Measurements from ENCODE around the gene MARVELD1.

Gene MARVELD1

GRCh38 chr10:97738616-97739015 is 25.1 kb downstream of the MARVELD1 start:
- Histone ChIP-seq H3K4me3 (ENCODE audit: low read depth, low read length, poor library complexity, severe bottlenecking) (peak overlapping the region; percentile 98), H3K9me3 (ENCODE audit: low read length) (no peaks in the 10 kb centered on the region), H3K9me2 (ENCODE audit: low read depth, low read length) (no peaks in the 10 kb centered on the region), H3K36me3 (ENCODE audit: insufficient read depth, low read length) (peaks cover 20% of the 10 kb centered on the region), H4K20me1 (ENCODE audit: insufficient read depth, low read length) (no peaks in the 10 kb centered on the region), H2AFZ (ENCODE audit: low read length) (no peak overlapping the region), H3K27ac (ENCODE audit: low read depth, low read length, poor library complexity, severe bottlenecking) (no peak overlapping the region), H3K9ac (ENCODE audit: low read length) (no peak overlapping the region), H3K27me3 (ENCODE audit: insufficient read depth, low read length) (no peaks in the 10 kb centered on the region), H3F3A (ENCODE audit: insufficient read depth, low read length) (no peaks in the 10 kb centered on the region), H3K4me1 (ENCODE audit: insufficient read depth, low read length, severe bottlenecking) (peaks cover 19% of the 10 kb centered on the region), H3K79me2 (ENCODE audit: insufficient read depth, low read length) (peaks cover 8% of the 10 kb centered on the region; the same call in 1 of the 2 replicates), H3K4me2 (ENCODE audit: low read length) (no peak overlapping the region)
- TF ChIP-seq CTCF (IDR thresholded peaks at IDR 0.05; ENCODE audit: low read length) (no peak), EZH2 (IDR thresholded peaks at IDR 0.05; ENCODE audit: borderline replicate concordance, low read length) (no peak)

GRCh38 chr10:97740613-97741012 is 27.1 kb downstream of the MARVELD1 start:
- H3K27me3 ChIP-seq (ENCODE audit: insufficient read depth, low read length) = no peaks in the 10 kb centered on the region
- no peak overlapping the region for H3K27ac ChIP-seq (ENCODE audit: low read depth, low read length, poor library complexity, severe bottlenecking)
- H3K36me3 ChIP-seq (ENCODE audit: insufficient read depth, low read length) = peaks cover 24% of the 10 kb centered on the region
- no peaks in the 10 kb centered on the region for H3F3A ChIP-seq (ENCODE audit: insufficient read depth, low read length)
- H3K9ac ChIP-seq (ENCODE audit: low read length) = no peak overlapping the region
- no peak overlapping the region for H3K4me2 ChIP-seq (ENCODE audit: low read length)
- TF ChIP-seq EZH2 (IDR thresholded peaks at IDR 0.05; ENCODE audit: borderline replicate concordance, low read length) (no peak), CTCF (IDR thresholded peaks at IDR 0.05; ENCODE audit: low read length) (no peak)
- H3K9me3 ChIP-seq (ENCODE audit: low read length) = no peaks in the 10 kb centered on the region
- H4K20me1 ChIP-seq (ENCODE audit: insufficient read depth, low read length) = no peaks in the 10 kb centered on the region
- H3K4me1 ChIP-seq (ENCODE audit: insufficient read depth, low read length, severe bottlenecking) = peaks cover 19% of the 10 kb centered on the region
- H2AFZ ChIP-seq (ENCODE audit: low read length) = no peak overlapping the region
- no peaks in the 10 kb centered on the region for H3K9me2 ChIP-seq (ENCODE audit: low read depth, low read length)
- peaks cover 8% of the 10 kb centered on the region; the same call in 1 of the 2 replicates for H3K79me2 ChIP-seq (ENCODE audit: insufficient read depth, low read length)
- H3K4me3 ChIP-seq (ENCODE audit: low read depth, low read length, poor library complexity, severe bottlenecking) = no peak overlapping the region

GRCh38 chr10:97743169-97743943 is 29.8 kb downstream of the MARVELD1 start:
- peaks cover 3% of the 10 kb centered on the region for H3K4me1 ChIP-seq (ENCODE audit: insufficient read depth, low read length, severe bottlenecking)
- H3K36me3 ChIP-seq (ENCODE audit: insufficient read depth, low read length) = peaks cover 27% of the 10 kb centered on the region; the same call in 1 of the 2 replicates

More at GRCh38 chr10:97743169-97743943, 29.8 kb downstream of the MARVELD1 start:
- no peaks in the 10 kb centered on the region for H3K9me3 ChIP-seq (ENCODE audit: low read length)
- H3K27ac ChIP-seq (ENCODE audit: low read depth, low read length, poor library complexity, severe bottlenecking) = no peak overlapping the region
- H3K4me3 ChIP-seq (ENCODE audit: low read depth, low read length, poor library complexity, severe bottlenecking) = no peak overlapping the region
- no peak overlapping the region for H3K4me2 ChIP-seq (ENCODE audit: low read length)
- TF ChIP-seq EZH2 (IDR thresholded peaks at IDR 0.05; ENCODE audit: borderline replicate concordance, low read length) (no peak), CTCF (IDR thresholded peaks at IDR 0.05; ENCODE audit: low read length) (no peak)
- no peak overlapping the region for H3K9ac ChIP-seq (ENCODE audit: low read length)
- no peaks in the 10 kb centered on the region for H3F3A ChIP-seq (ENCODE audit: insufficient read depth, low read length)
- H2AFZ ChIP-seq (ENCODE audit: low read length) = no peak overlapping the region
- no peaks in the 10 kb centered on the region for H4K20me1 ChIP-seq (ENCODE audit: insufficient read depth, low read length)
- no peaks in the 10 kb centered on the region for H3K27me3 ChIP-seq (ENCODE audit: insufficient read depth, low read length)
- no peaks in the 10 kb centered on the region for H3K79me2 ChIP-seq (ENCODE audit: insufficient read depth, low read length)
- no peaks in the 10 kb centered on the region for H3K9me2 ChIP-seq (ENCODE audit: low read depth, low read length)
